CD4-positive, alpha-beta T cell (primary cell): ENCODE measurements around the gene LRIT3. TPM values are rescaled to one million over a fixed set of nuclear protein-coding genes. Genes with fewer than 3 reads are reported as not detected.

ENCODE experiments used
- ATAC-seq: fragments of 200-7000 bp; cut with Tn5 transposase; one replicate; pipeline ENCODE4 v1.10.0; 2022; ENCODE audit warnings: mild to moderate bottlenecking; ENCODE audit not compliant: poor library complexity
- CTCF ChIA-PET: fragments of 350-600 bp; sonication (Branson Sonifier 250); formaldehyde crosslinking; loops from one replicate; lab custom pipeline; 2021; ENCODE audit warnings: antibody characterized with exemption, inconsistent platforms; lab: Charles Lee
- POLR2A ChIA-PET: fragments of 350-600 bp; sonication (Branson Sonifier 250); formaldehyde crosslinking; loops from one replicate; lab custom pipeline; 2021; ENCODE audit warnings: antibody characterized with exemption, inconsistent platforms; lab: Charles Lee
- DNase-seq, 14 experiments: peaks; one replicate each; pipeline ENCODE4 v3.0.0-alpha.2; 2013 to 2020; ENCODE audit warnings: mixed read lengths in 2 of 14
- H3K27ac ChIP-seq, 2 donors: one replicate each; pipeline versions ENCODE4 v1.5.1 to v1.7.0; 2013; ENCODE audit warnings: low read length in 2 of 2, low read depth in 1 of 2, mild to moderate bottlenecking in 1 of 2
- H3K27me3 ChIP-seq, 2 experiments: 1 replicate in 1 of 2; 2 replicates in 1 of 2; pipeline versions ENCODE4 v1.6.1 to v1.7.0; 2013; ENCODE audit warnings: low read length in 2 of 2, control low read depth in 1 of 2, mild to moderate bottlenecking in 1 of 2, moderate library complexity in 1 of 2; ENCODE audit not compliant: insufficient read depth in 2 of 2, control insufficient read depth in 1 of 2
- H3K36me3 ChIP-seq: one replicate; pipeline ENCODE4 v1.6.1; 2013; ENCODE audit warnings: low read length, control low read depth; ENCODE audit not compliant: insufficient read depth
- H3K4me1 ChIP-seq: one replicate; pipeline ENCODE4 v1.6.1; 2013; ENCODE audit warnings: low read length, control low read depth; ENCODE audit not compliant: insufficient read depth
- H3K4me3 ChIP-seq: one replicate; pipeline ENCODE4 v1.5.1; 2013; ENCODE audit warnings: mild to moderate bottlenecking, low read length, moderate library complexity
- H3K9me3 ChIP-seq, 2 experiments: 1 replicate in 1 of 2; 2 replicates in 1 of 2; pipeline versions ENCODE4 v1.6.1 to v1.7.0; 2013; ENCODE audit warnings: low read length in 2 of 2, mild to moderate bottlenecking in 2 of 2, control low read depth in 1 of 2, moderate library complexity in 1 of 2; ENCODE audit not compliant: control insufficient read depth in 1 of 2, insufficient read depth in 1 of 2
- H3K27ac Mint-ChIP-seq: one replicate; pipeline ENCODE4 v1.8.0; 2020; ENCODE audit warnings: mixed read lengths
- H3K27me3 Mint-ChIP-seq: one replicate; pipeline ENCODE4 v1.8.0; 2021; ENCODE audit warnings: mixed read lengths
- H3K36me3 Mint-ChIP-seq: one replicate; pipeline ENCODE4 v1.8.0; 2021; ENCODE audit warnings: low read depth, mixed read lengths
- H3K4me1 Mint-ChIP-seq: one replicate; pipeline ENCODE4 v1.8.0; 2021; ENCODE audit warnings: low read depth, mixed read lengths
- H3K4me3 Mint-ChIP-seq: one replicate; pipeline ENCODE4 v1.8.0; 2020; ENCODE audit warnings: mild to moderate bottlenecking, mixed read lengths
- H3K9me3 Mint-ChIP-seq: one replicate; pipeline ENCODE4 v1.8.0; 2020; ENCODE audit warnings: mixed read lengths
- intact Hi-C, 2 experiments: fragments of 100-400 bp; cut with DNase I in 1 of 2; cut with micrococcal nuclease in 1 of 2; formaldehyde crosslinking; loops; one replicate each; pipeline versions ENCODE4 v1.15.1 to v1.9.0; 2023 to 2025; cut with DNase I, micrococcal nuclease
- total RNA-seq, 174 experiments: library from RNA in 2 of 174; stranded (reverse) in 2 of 174; gene quantifications; one replicate each; pipeline ENCODE4 v1.2.3 and lab custom pipeline; 2021 to 2026
- TF ChIP-seq, protein P1 (sequence below): fragments of 200-600 bp; IDR thresholded peaks from one replicate; pipeline ENCODE4 v1.8.0; 2022; ENCODE audit warnings: antibody characterized with exemption, mild to moderate bottlenecking

Gene LRIT3
- total RNA-seq, 2 experiments from 2014 or later: 0.14 TPM; not detected in 1

DNA sequence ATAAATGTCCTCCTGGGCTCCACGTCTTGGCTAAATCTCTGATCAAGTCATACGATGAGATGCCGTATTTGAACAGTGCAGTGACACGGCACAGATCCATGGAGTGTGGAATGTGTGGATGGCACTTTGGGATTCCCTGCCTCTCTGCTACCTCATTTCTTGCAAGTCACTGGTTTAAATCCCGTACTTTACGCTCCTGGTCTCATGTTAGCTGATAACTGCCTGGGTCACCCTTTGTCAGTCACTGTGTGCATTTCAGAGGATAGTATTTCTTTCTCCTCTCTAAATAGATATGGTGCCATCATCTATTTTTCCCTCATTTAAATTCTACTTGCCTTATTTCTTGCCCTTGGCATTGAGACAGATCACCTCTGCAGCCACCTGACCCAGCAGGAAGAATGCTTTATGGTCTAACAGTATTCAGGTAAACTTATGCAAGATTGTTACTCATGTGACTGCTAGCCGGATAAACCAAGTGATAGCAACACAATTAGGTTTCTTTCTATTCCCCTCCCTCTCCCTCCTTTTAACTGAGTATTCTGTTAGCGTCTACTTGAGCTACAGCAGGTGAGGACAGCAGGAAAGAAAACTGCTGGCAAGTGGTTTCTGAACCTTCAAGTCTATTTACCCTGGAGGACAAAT, 67.6 kb downstream of the LRIT3 start:
- Histone ChIP-seq H3K27ac (no peak overlapping the region), H3K36me3 (no peaks in the 10 kb centered on the region), H3K27me3 (peaks cover 0 to 12% of the 10 kb centered on the region in 2 experiments), H3K4me1 (no peaks in the 10 kb centered on the region), H3K9me3 (no peaks in the 10 kb centered on the region), H3K4me3 (no peak overlapping the region)
- no peak overlapping the region for H3K27ac Mint-ChIP-seq
- no peaks in the 10 kb centered on the region for H3K4me1 Mint-ChIP-seq
- ATAC-seq: no peak
- intact Hi-C loops: no loop called here
- H3K9me3 Mint-ChIP-seq: no peaks in the 10 kb centered on the region
- TF ChIP-seq, protein P1, sequence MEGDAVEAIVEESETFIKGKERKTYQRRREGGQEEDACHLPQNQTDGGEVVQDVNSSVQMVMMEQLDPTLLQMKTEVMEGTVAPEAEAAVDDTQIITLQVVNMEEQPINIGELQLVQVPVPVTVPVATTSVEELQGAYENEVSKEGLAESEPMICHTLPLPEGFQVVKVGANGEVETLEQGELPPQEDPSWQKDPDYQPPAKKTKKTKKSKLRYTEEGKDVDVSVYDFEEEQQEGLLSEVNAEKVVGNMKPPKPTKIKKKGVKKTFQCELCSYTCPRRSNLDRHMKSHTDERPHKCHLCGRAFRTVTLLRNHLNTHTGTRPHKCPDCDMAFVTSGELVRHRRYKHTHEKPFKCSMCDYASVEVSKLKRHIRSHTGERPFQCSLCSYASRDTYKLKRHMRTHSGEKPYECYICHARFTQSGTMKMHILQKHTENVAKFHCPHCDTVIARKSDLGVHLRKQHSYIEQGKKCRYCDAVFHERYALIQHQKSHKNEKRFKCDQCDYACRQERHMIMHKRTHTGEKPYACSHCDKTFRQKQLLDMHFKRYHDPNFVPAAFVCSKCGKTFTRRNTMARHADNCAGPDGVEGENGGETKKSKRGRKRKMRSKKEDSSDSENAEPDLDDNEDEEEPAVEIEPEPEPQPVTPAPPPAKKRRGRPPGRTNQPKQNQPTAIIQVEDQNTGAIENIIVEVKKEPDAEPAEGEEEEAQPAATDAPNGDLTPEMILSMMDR: no peak
- peaks cover 48% of the 10 kb centered on the region for H3K27me3 Mint-ChIP-seq
- DNase-seq: no peak
- no peaks in the 10 kb centered on the region for H3K36me3 Mint-ChIP-seq
- H3K4me3 Mint-ChIP-seq: no peak overlapping the region
- CTCF ChIA-PET: interaction anchor here (0.9 kb wide), 1 partner anchor 9 kb away, joined by 3 read pairs; no protein-coding TSS in a partner anchor
- POLR2A ChIA-PET: no interaction called here

DNA sequence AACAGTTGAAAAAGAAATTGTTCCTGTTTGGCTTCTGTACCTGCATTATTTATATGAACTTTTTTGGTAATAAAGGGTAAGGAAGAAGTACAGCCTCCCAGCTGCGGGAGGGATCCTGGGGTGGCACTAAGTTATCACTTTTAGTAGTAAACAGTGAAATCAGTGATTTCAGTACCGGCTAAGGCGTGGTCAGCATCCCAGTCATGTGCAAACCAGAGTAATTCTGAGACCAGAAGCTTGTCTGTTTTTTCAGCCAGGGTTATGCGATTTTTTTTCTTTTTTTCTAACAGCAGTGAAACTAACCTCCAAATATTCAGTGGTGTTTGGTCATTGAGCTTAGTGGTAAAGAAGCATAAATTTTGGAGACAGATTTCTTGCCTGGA, 68.1 kb downstream of the LRIT3 start:
- peaks cover 47% of the 10 kb centered on the region for H3K27me3 Mint-ChIP-seq
- ChIA-PET CTCF (interaction anchor here (0.9 kb wide), 1 partner anchor 9 kb away, joined by 3 read pairs; no protein-coding TSS in a partner anchor), POLR2A (no interaction called here)
- H3K4me3 Mint-ChIP-seq: no peak overlapping the region
- Histone ChIP-seq H3K4me1 (no peaks in the 10 kb centered on the region), H3K27ac (no peak overlapping the region), H3K9me3 (no peaks in the 10 kb centered on the region), H3K27me3 (peaks cover 0 to 12% of the 10 kb centered on the region in 2 experiments), H3K36me3 (no peaks in the 10 kb centered on the region), H3K4me3 (no peak overlapping the region)
- H3K27ac Mint-ChIP-seq: no peak overlapping the region
- H3K36me3 Mint-ChIP-seq: no peaks in the 10 kb centered on the region
- intact Hi-C loops: no loop called here
- TF ChIP-seq, protein P1: no peak
- DNase-seq: no peak
- H3K4me1 Mint-ChIP-seq: no peaks in the 10 kb centered on the region
- ATAC-seq: no peak
- no peaks in the 10 kb centered on the region for H3K9me3 Mint-ChIP-seq

DNA sequence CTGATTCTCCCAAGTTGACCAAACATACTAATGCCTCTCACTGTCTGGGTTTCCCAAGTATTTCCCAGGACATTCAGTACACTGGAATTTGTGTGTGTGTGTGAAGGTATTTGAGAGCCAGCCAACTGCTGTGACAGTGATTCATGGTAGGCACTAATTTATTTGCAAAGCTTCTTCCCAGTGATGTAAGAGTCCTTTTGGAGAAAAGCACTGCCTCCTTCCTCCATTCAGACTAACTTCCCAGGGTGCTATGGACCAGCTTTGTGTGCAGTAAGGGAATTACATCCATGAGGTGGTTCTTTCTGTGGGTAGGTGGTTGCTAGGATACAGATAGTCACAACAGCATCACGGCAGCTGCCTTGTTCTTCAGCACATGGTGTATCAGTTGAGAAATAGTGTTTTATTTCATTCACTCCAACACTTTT, 73.5 kb downstream of the LRIT3 start:
- Mint-ChIP-seq H3K4me1 (no peaks in the 10 kb centered on the region), H3K27me3 (peaks cover 3% of the 10 kb centered on the region), H3K27ac (no peak overlapping the region), H3K36me3 (no peaks in the 10 kb centered on the region), H3K4me3 (no peak overlapping the region), H3K9me3 (no peaks in the 10 kb centered on the region)
- Histone ChIP-seq H3K27ac (no peak overlapping the region), H3K4me1 (no peaks in the 10 kb centered on the region), H3K9me3 (no peaks in the 10 kb centered on the region), H3K4me3 (no peak overlapping the region), H3K36me3 (no peaks in the 10 kb centered on the region), H3K27me3 (no peaks in the 10 kb centered on the region)
- intact Hi-C loops: no loop called here
- no peak for DNase-seq
- CTCF ChIA-PET: no interaction called here
- TF ChIP-seq, protein P1: no peak
- POLR2A ChIA-PET: no interaction called here
- ATAC-seq: no peak

Other genes starting within 250 kb of the LRIT3 start
- gene CASP6, start 144.7 kb upstream of the LRIT3 start, total RNA-seq: 1 to 10 TPM; 5.4 to 5.5 TPM
- gene PLA2G12A, start 118.0 kb upstream of the LRIT3 start, total RNA-seq: 10 to 100 TPM in 1 of 2 experiments, 1 to 10 TPM in 1; 9.6 to 10.5 TPM
- not detected for gene CFI, start 46.1 kb upstream of the LRIT3 start, total RNA-seq
- gene GAR1, start 32.3 kb upstream of the LRIT3 start, total RNA-seq: 1 to 10 TPM; 8.4 to 9.6 TPM
- gene RRH, start 20.1 kb upstream of the LRIT3 start, total RNA-seq: not detected
- gene EGF, start 64.8 kb downstream of the LRIT3 start, total RNA-seq: not detected